HFF-Myc (cell line): ENCODE measurements around the gene ANXA9.

ENCODE experiments used
- DNase-seq: peaks from one replicate; pipeline ENCODE4 v3.0.0-alpha.2; 2011; ENCODE audit warnings: low read depth; ENCODE audit errors: extremely low read depth
- H3K4me3 ChIP-seq: replicated peaks from 2 replicates; pipeline ENCODE4 v1.5.1; 2011; ENCODE audit warnings: low read depth, mild to moderate bottlenecking, control low read depth, low read length
- TF ChIP-seq, protein P1 (sequence below): IDR thresholded peaks from 2 replicates; pipeline ENCODE4 v1.5.1; 2012; ENCODE audit warnings: mild to moderate bottlenecking, low read depth, low read length, control low read depth; ENCODE audit errors: missing control alignments

Gene ANXA9, protein sequence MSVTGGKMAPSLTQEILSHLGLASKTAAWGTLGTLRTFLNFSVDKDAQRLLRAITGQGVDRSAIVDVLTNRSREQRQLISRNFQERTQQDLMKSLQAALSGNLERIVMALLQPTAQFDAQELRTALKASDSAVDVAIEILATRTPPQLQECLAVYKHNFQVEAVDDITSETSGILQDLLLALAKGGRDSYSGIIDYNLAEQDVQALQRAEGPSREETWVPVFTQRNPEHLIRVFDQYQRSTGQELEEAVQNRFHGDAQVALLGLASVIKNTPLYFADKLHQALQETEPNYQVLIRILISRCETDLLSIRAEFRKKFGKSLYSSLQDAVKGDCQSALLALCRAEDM

DNA sequence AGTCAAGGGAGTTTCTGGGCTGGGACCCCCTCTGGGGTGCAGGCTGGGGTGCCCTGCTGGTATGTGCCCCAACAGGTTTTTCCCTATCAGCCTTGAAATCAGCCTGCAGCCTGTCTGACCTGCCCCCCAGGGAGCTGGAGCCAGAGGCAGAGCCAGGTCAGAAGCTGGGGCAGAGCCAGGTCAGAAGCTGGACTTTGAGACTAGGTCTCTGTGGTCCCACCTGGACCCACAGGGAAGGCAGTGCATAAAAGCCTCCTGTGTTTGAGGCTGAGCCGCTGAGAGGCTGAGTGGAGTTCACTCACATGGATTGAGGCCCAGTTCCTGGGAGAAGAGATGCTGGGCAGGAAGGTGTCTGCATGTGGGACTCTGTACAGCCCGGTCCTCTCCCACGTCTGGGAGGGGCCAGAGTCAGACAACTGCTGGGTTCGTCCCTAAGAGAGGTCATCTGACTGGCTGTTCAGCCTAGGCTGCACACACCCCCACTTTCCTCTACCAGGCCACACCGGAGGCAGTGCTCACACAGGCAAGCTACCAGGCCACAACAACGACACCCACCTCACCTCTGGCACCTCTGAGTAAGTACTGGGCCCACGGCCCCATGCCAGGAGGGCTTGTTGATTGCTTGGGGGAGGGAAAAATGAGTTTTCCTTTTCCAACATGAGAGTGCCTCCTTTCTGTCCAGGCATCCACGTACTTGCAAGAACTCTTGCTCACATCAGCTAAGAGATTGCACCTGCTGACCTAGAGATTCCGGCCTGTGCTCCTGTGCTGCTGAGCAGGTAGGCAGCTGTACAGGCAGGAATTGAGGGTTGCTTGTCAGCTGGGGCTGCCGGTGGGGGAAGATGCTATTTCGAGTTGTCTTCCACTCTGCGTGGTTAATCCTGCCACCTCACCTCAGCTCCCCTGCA, at the start of gene ANXA9:
Gene ANXA9 (plus strand): TSS at position 488 of the 908 bp plus-strand sequence. CDS start 814 bp downstream, outside the sequence.
- no peak for DNase-seq
- TF ChIP-seq, protein P1, sequence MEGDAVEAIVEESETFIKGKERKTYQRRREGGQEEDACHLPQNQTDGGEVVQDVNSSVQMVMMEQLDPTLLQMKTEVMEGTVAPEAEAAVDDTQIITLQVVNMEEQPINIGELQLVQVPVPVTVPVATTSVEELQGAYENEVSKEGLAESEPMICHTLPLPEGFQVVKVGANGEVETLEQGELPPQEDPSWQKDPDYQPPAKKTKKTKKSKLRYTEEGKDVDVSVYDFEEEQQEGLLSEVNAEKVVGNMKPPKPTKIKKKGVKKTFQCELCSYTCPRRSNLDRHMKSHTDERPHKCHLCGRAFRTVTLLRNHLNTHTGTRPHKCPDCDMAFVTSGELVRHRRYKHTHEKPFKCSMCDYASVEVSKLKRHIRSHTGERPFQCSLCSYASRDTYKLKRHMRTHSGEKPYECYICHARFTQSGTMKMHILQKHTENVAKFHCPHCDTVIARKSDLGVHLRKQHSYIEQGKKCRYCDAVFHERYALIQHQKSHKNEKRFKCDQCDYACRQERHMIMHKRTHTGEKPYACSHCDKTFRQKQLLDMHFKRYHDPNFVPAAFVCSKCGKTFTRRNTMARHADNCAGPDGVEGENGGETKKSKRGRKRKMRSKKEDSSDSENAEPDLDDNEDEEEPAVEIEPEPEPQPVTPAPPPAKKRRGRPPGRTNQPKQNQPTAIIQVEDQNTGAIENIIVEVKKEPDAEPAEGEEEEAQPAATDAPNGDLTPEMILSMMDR = no peak
- H3K4me3 ChIP-seq = no peak within 1 kb of the TSS

DNA sequence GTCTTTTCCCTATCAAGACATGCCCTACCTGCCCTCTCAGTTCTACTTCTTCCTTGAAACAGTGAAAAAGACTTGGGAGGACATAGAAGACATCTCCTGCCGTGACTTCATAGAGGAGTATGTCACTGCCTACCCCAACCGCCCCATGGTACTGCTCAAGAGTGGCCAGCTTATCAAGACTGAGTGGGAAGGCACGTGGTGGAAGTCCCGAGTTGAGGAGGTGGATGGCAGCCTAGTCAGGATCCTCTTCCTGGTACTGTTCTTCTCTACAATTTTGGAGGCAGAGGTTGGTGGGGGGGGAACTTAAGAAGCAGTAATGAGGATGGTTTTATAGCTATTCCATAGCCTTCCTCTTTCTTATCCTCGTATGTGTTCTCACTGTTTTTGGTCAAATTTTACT, 37.2 kb upstream of the ANXA9 start:
- no peak for DNase-seq
- no peak overlapping the region for H3K4me3 ChIP-seq
- TF ChIP-seq, protein P1 = no peak

DNA sequence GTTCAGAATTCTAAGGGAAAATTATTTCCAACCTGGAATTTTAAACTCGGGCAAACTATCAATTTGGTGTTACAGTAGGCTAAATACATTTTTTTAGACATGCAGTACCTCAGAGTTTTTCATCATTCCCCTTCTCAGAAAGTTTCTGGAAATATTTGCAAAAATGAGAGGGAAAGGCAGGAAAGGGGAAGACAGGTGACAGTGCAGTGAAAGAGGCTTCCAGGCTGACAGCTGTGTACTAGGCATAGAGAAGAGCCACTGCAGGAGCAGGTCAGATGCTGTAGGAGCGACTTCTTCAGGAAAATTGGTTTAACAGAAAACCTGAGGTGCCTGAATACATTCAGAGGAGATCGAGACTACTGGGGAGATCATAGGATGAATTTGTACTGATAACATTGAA, 27.4 kb upstream of the ANXA9 start:
- H3K4me3 ChIP-seq = no peak overlapping the region
- TF ChIP-seq, protein P1 = no peak
- no peak for DNase-seq

DNA sequence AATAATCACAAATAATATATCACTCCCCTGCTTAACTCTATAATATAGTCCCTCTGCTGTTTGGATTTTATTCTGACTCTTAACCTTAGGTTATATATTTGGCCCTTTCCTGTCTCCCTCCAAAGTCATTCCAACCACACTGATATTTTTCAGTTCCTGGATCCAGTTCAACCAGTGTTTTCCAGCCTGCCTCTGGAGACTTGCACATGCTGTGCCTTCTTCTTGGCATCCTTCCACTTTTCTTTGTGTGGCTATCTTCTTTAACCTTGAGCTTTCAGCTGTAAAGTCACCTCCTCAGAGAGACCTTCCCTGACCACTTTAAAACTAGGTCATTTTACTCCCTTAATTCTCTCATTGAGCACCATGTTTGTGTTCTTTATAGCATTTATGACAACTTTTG, 26.8 kb upstream of the ANXA9 start:
- DNase-seq = no peak
- TF ChIP-seq, protein P1 = no peak

DNA sequence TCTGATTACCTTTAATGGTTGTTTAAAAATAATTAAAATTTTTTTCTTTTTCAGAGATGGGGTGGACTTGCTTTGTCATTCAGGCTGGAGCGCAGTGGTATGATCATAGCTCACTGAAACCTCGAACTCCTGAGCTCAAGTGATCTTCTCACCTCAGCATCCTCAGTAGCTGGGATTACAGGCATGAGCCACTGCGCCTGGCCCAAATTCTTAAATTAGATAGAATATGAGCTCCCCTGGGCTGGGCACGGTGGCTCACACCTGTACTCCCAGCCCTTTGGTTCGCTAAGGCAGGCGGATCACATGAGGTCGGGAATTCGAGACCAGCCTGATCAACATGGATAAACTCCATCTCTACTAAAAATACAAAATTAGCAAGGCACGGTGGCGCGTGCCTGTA, 24.4 kb upstream of the ANXA9 start:
- TF ChIP-seq, protein P1 = no peak
- no peak for DNase-seq
- H3K4me3 ChIP-seq = no peak overlapping the region

More for the DNA sequence above, 26.8 kb upstream of the ANXA9 start:
- H3K4me3 ChIP-seq = no peak overlapping the region

DNA sequence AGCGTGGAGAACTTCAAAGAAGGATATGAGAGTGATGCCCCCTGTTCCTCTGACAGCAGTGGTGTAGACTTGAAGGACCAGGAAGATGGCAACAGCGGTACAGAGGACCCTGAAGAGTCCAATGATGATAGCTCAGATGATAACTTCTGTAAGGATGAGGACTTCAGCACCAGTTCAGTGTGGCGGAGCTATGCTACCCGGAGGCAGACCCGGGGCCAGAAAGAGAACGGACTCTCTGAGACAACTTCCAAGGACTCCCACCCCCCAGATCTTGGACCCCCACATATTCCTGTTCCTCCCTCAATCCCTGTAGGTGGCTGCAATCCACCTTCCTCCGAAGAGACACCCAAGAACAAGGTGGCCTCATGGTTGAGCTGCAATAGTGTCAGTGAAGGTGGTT, 21.4 kb upstream of the ANXA9 start:
- H3K4me3 ChIP-seq = no peak overlapping the region

More for the DNA sequence above, 21.4 kb upstream of the ANXA9 start:
- DNase-seq = no peak
- TF ChIP-seq, protein P1 = no peak
